Left lung (tissue), 10 donors: ENCODE results near the gene PIP5K1B. TPM values are rescaled to one million over a fixed set of nuclear protein-coding genes. Genes with fewer than 3 reads are reported as not detected.

Experiments
- ATAC-seq: fragments of 200-7000 bp; cut with Tn5 transposase; one replicate; pipeline ENCODE4 v1.9.1; 2020; ENCODE audit warnings: moderate library complexity
- DNase-seq, 4 donors: peaks; one replicate each; pipeline ENCODE4 v3.0.0-alpha.2; 2013 to 2020
- H3K27ac ChIP-seq, 2 donors: fragments of 200-600 bp; sonication (generic) in 1 of 2; one replicate each; pipeline versions ENCODE4 v1.5.0 to v1.8.0; 2020 to 2021
- H3K27me3 ChIP-seq, 2 donors: fragments of 200-600 bp; sonication (generic) in 1 of 2; one replicate each; pipeline versions ENCODE4 v1.5.0 to v1.8.0; 2020 to 2021
- H3K36me3 ChIP-seq, 2 donors: fragments of 200-600 bp; sonication (generic) in 1 of 2; one replicate each; pipeline versions ENCODE4 v1.5.0 to v1.8.0; 2020 to 2021
- H3K4me1 ChIP-seq, 2 donors: fragments of 200-600 bp; one replicate each; pipeline ENCODE4 v1.8.0; 2021
- H3K4me3 ChIP-seq, 2 donors: fragments of 200-600 bp; sonication (generic) in 1 of 2; one replicate each; pipeline versions ENCODE4 v1.5.0 to v1.8.0; 2020 to 2021; ENCODE audit warnings: mild to moderate bottlenecking in 1 of 2
- H3K9me3 ChIP-seq, 2 donors: fragments of 200-600 bp; sonication (generic) in 1 of 2; one replicate each; pipeline versions ENCODE4 v1.5.0 to v1.8.0; 2020 to 2021
- intact Hi-C, 2 donors: fragments of 100-400 bp; cut with DNase I; formaldehyde crosslinking; loops; one replicate each; pipeline versions ENCODE4 v1.11.2 to v1.14.2; 2022
- polyA plus RNA-seq, 6 donors: library from polyadenylated mRNA; unstranded; fragments of 120-200 nt; gene quantifications; one replicate each; pipeline ENCODE4 v1.2.1, GENCODE V29; 2013; ENCODE audit not compliant: insufficient read length in 6 of 6
- total RNA-seq, 2 donors: library from RNA; stranded (reverse); fragmentation: NEBNext Ultra II Directional; extraction: Animal tissue kit (Norgen Biotek cat#: 25700); gene quantifications; one replicate each; pipeline ENCODE4 v1.2.1, GENCODE V29; 2021
- TF ChIP-seq, protein P1 (sequence below), 2 donors: fragments of 200-600 bp; sonication (generic) in 1 of 2; IDR thresholded peaks; one replicate each; pipeline versions ENCODE4 v1.5.0 to v1.8.0; 2021; ENCODE audit warnings: antibody characterized with exemption in 2 of 2
- donor health status: DM: no; HTN: yes; CAD: no.
- donor health status: DM: no; HTN: no; CAD: no.

PIP5K1B gene
- total and polyA plus RNA-seq, 8 donors = 3.1 to 31.0 (median 4.2) TPM

DNA sequence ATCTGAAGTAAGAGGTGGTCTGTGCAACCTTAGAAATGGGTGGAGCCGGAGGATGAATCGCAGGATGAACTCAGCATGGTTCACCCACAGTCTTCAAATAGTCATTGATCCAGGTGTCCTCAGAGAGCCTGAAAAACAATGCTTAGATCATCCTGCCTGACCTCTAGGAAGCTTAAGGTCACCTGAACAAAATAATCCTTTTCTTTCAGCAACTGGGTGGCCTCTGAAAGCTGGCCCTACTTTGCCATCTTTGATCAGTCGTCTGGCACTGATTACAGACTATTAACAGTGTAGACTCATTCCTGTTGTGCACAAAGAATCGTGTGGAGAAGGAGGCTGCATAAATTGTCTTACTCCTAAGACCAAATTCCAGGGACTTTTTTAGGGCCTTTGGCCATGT is 50.7 kb downstream of the PIP5K1B start:
- Histone ChIP-seq H3K36me3 (no peaks in the 10 kb centered on the region), H3K27me3 (no peaks in the 10 kb centered on the region), H3K4me3 (no peak overlapping the region), H3K27ac (no peak overlapping the region), H3K9me3 (peaks cover 0 to 10% of the 10 kb centered on the region in 2 donors), H3K4me1 (no peaks in the 10 kb centered on the region)
- no peak for DNase-seq
- intact Hi-C loops = no loop called here
- ATAC-seq = no peak
- TF ChIP-seq, protein P1, sequence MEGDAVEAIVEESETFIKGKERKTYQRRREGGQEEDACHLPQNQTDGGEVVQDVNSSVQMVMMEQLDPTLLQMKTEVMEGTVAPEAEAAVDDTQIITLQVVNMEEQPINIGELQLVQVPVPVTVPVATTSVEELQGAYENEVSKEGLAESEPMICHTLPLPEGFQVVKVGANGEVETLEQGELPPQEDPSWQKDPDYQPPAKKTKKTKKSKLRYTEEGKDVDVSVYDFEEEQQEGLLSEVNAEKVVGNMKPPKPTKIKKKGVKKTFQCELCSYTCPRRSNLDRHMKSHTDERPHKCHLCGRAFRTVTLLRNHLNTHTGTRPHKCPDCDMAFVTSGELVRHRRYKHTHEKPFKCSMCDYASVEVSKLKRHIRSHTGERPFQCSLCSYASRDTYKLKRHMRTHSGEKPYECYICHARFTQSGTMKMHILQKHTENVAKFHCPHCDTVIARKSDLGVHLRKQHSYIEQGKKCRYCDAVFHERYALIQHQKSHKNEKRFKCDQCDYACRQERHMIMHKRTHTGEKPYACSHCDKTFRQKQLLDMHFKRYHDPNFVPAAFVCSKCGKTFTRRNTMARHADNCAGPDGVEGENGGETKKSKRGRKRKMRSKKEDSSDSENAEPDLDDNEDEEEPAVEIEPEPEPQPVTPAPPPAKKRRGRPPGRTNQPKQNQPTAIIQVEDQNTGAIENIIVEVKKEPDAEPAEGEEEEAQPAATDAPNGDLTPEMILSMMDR (IDR thresholded peaks at IDR 0.05) = no peak

DNA sequence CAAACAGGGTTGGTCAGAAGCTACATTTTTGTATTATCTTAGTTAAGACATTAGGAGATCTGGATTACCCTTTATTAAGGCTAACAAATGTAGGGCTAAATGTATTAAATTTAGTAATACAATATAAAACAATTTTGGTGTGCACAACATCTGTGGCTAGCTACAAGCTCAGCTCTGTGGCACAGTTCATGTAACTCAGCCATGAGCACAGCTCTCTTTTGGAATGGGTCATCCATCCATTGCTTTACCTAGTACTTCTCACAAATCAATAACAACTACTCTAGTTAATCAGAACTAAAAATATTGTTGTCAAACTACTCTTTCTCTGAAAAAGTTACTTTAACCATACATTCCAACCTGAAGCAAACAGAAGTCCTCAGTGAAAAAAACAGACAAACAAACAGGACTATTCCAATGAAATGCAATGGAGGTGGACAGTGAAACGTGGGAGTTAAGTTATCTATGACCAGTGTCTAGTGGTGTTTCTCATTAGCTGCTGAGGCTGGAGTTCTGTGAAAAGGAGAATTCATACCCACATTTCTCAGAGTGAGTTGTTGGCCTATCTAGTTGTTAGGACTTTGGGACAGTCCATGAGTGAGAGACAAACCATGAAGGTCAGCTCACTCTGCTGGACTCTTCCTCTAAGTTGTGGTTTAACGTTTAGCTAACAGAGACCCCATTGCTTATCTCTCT is 55.1 kb downstream of the PIP5K1B start:
- ATAC-seq = no peak
- Histone ChIP-seq H3K9me3 (peaks cover 0 to 10% of the 10 kb centered on the region in 2 donors), H3K36me3 (no peaks in the 10 kb centered on the region), H3K4me3 (no peak overlapping the region), H3K4me1 (peaks cover 0 to 3% of the 10 kb centered on the region in 2 donors), H3K27ac (no peak overlapping the region), H3K27me3 (no peaks in the 10 kb centered on the region)
- intact Hi-C loops = no loop called here
- no peak for DNase-seq
- TF ChIP-seq, protein P1 (IDR thresholded peaks at IDR 0.05) = no peak

DNA sequence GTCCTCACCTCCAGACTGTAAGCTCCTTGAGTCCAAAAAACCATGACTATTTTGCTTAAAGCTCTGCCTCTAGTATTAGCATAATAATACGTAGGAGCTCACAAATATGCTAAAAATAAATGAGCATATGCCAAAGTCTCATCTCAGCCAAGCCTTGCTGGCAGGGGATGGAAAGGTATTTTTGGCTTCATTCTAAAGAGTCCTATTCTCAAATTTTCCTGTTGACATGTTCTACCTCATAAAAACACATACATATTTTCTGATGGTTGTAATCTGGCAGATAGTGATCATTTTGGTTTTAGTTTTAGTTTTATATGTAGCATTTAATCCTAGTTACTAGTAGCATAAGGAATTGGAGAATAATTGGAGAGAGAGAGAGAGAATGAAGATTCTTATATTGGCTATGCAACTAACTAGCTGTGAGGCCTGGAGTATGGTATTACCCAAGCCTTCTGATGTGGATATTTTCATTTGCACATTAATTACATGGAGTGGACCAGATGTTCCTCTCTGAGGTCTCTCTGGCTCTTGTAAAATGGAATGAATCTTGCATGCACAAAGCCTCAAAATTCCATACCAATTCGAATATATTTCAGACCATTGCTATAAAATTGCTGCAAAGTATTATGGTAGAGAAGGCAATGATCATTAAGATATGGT is 55.8 kb downstream of the PIP5K1B start:
- DNase-seq (no peak), ATAC-seq (no peak)
- Histone ChIP-seq H3K4me1 (peaks cover 0 to 3% of the 10 kb centered on the region in 2 donors), H3K4me3 (no peak overlapping the region), H3K36me3 (no peaks in the 10 kb centered on the region), H3K27me3 (no peaks in the 10 kb centered on the region), H3K27ac (no peak overlapping the region), H3K9me3 (peaks cover 0 to 10% of the 10 kb centered on the region in 2 donors)
- TF ChIP-seq, protein P1 (IDR thresholded peaks at IDR 0.05) = no peak
- intact Hi-C loops = no loop called here

DNA sequence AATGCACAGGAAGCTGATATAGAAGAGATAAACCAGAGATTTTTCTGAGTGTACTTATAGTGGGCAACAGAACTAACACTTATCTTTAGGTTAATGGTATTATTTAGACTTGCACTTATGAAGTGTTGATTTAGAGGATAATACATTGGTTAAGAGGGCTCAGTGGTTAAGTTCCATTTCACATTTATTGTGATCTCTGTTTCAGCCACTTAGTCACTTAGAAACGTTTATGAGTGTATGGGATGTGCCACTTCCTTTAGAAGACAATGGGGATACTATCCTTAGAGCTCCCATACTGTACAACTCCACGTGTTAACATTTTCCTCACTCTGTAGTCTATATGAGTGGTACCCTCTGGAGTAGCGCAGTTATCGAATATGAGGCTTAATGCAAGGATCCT is 57.5 kb downstream of the PIP5K1B start:
- ATAC-seq (no peak), DNase-seq (no peak)
- no peak overlapping the region for H3K27ac ChIP-seq
- no peaks in the 10 kb centered on the region for H3K36me3 ChIP-seq
- intact Hi-C loops = no loop called here
- no peaks in the 10 kb centered on the region for H3K27me3 ChIP-seq
- no peak overlapping the region for H3K4me3 ChIP-seq
- TF ChIP-seq, protein P1 (IDR thresholded peaks at IDR 0.05) = no peak
- peaks cover 0 to 3% of the 10 kb centered on the region in 2 donors for H3K4me1 ChIP-seq
- H3K9me3 ChIP-seq = peaks cover 0 to 10% of the 10 kb centered on the region in 2 donors

DNA sequence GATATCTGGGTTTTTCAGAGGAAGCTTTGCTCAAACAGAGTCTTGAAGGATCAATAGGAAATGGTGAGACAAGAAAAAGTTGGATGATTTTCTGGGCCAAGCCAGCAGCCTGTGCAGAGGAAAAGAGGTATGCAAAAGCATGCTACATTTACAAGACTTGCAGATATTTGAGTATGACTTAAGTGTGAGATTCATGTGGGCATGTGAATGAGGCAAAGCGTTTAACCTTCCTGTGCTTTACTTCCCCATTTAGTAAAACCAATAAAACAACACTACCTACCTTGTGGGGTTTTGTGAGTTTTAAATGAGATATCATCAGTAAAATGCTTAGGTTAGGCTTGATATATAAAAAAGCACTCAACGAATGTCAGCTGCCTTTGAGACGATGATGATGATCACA is 58.1 kb downstream of the PIP5K1B start:
- ATAC-seq (no peak), DNase-seq (no peak)
- H3K36me3 ChIP-seq = no peaks in the 10 kb centered on the region
- TF ChIP-seq, protein P1 (IDR thresholded peaks at IDR 0.05) = no peak
- intact Hi-C loops = no loop called here
- no peaks in the 10 kb centered on the region for H3K27me3 ChIP-seq
- H3K27ac ChIP-seq = peak overlapping the region in 1 of 2 donors; percentile 43
- no peak overlapping the region for H3K4me3 ChIP-seq
- H3K4me1 ChIP-seq = peaks cover 0 to 3% of the 10 kb centered on the region in 2 donors
- H3K9me3 ChIP-seq = peaks cover 0 to 10% of the 10 kb centered on the region in 2 donors
